HG03439 (cell line): Measurements from ENCODE around the gene SEC14L3.

Experiments used
- ATAC-seq: cut with Tn5 transposase; IDR thresholded peaks from one replicate; pipeline ENCODE4 v1.9.1; 2021; ENCODE audit warnings: mild to moderate bottlenecking, moderate library complexity; ENCODE audit not compliant: unreplicated experiment

Gene SEC14L3

GRCh38 chr22:30424534-30425326 lies 47.1 kb downstream of the SEC14L3 start:
- no peak for ATAC-seq

- ATAC-seq, result peak; percentile 80
These were observed 47.8 kb downstream of the SEC14L3 start for GRCh38 chr22:30423959-30424533.

GRCh38 chr22:30423301-30423958 lies 48.4 kb downstream of the SEC14L3 start:
- peak; percentile 41 for ATAC-seq

GRCh38 chr22:30422481-30423300 lies 49.1 kb downstream of the SEC14L3 start:
- ATAC-seq, result no peak

- ATAC-seq, result no peak
These were observed 49.9 kb downstream of the SEC14L3 start for GRCh38 chr22:30421695-30422480.

GRCh38 chr22:30420347-30421125 lies 51.3 kb downstream of the SEC14L3 start:
- ATAC-seq, result no peak

GRCh38 chr22:30416837-30417236 lies 55.0 kb downstream of the SEC14L3 start:
- ATAC-seq, result no peak

GRCh38 chr22:30416403-30416802 lies 55.4 kb downstream of the SEC14L3 start:
- ATAC-seq, result no peak

- ATAC-seq, result no peak
These were observed 57.2 kb downstream of the SEC14L3 start for GRCh38 chr22:30414525-30415047.

- ATAC-seq, result no peak
These were observed 57.9 kb downstream of the SEC14L3 start for GRCh38 chr22:30413745-30414524.

GRCh38 chr22:30413001-30413400 lies 58.8 kb downstream of the SEC14L3 start:
- ATAC-seq, result no peak

GRCh38 chr22:30411780-30412179 lies 60.0 kb downstream of the SEC14L3 start:
- no peak for ATAC-seq
